ENCODE results near the gene INTS11. TPM values are rescaled to one million over a fixed set of nuclear protein-coding genes. Genes with fewer than 3 reads are reported as not detected.

INTS11 gene
- total and polyA plus RNA-seq, 9 of the 15 experiments (the other 6 are each of a cell fraction or from before 2014, with no cell fraction given), result 3.6 to 183 (median 110) TPM

- TF ChIP-seq BCLAF1 (IDR thresholded peaks at IDR 0.05; ENCODE audit: borderline replicate concordance in 1 of 2, control insufficient read depth in 1 of 2, low read depth in 2 of 2, low read length in 1 of 2) (no peak), JUND (IDR thresholded peaks at IDR 0.05; ENCODE audit: borderline replicate concordance, low read depth, low read length) (no peak), JUND (tag; IDR thresholded peaks at IDR 0.05; ENCODE audit: borderline replicate concordance, low read depth, low read length) (no peak), BCOR (IDR thresholded peaks at IDR 0.05) (no peak), ARNT (IDR thresholded peaks at IDR 0.05) (no peak), ELF1 (tag; IDR thresholded peaks at IDR 0.05) (no peak), IRF2 (CRISPR knock-in tag; IDR thresholded peaks at IDR 0.05) (0 out of 2 replicates have a peak, but pooled peaks have one; percentile 17), RBM39 (optimal IDR thresholded peaks at IDR 0.05; ENCODE audit: low read depth, low read length) (no peak), SUPT5H (IDR thresholded peaks at IDR 0.05) (peak; percentile 65), ELF4 (CRISPR knock-in tag; IDR thresholded peaks at IDR 0.05) (no peak), GATAD2A (IDR thresholded peaks at IDR 0.05) (no peak), MEF2A (IDR thresholded peaks at IDR 0.05; ENCODE audit: control insufficient read depth, low read depth, low read length) (no peak), ZBTB26 (CRISPR knock-in tag; IDR thresholded peaks at IDR 0.05) (no peak), DIDO1 (tag; IDR thresholded peaks at IDR 0.05; ENCODE audit: low read depth) (no peak), ZBTB9 (CRISPR knock-in tag; IDR thresholded peaks at IDR 0.05) (no peak), ZNF655 (CRISPR knock-in tag; IDR thresholded peaks at IDR 0.05) (no peak), GMEB1 (CRISPR knock-in tag; IDR thresholded peaks at IDR 0.05) (no peak), ZNF695 (CRISPR knock-in tag; IDR thresholded peaks at IDR 0.05) (no peak)
Measured at GRCh38 chr1:1329304-1330210, 5.1 kb upstream of the INTS11 start (continued).

Data from K562 (cell line).